Testis (tissue), 3 donors: Measurements from ENCODE around the gene CLEC16A. TPM values are rescaled to one million over a fixed set of nuclear protein-coding genes. Genes with fewer than 3 reads are reported as not detected.

ENCODE experiments used
- DNase-seq: peaks from one replicate; pipeline ENCODE4 v3.0.0-alpha.2; 2019
- H3K27ac ChIP-seq, 2 donors: fragments of 200-600 bp; sonication (generic); one replicate each; pipeline ENCODE4 v1.5.1; 2019
- H3K27me3 ChIP-seq: fragments of 200-600 bp; sonication (generic); one replicate; pipeline ENCODE4 v1.5.1; 2019
- H3K36me3 ChIP-seq: fragments of 200-600 bp; sonication (generic); one replicate; pipeline ENCODE4 v1.5.1; 2017; ENCODE audit warnings: low read depth; ENCODE audit errors: missing control alignments
- H3K4me1 ChIP-seq: fragments of 200-600 bp; sonication (generic); one replicate; pipeline ENCODE4 v1.5.1; 2019
- H3K4me3 ChIP-seq, 2 donors: fragments of 200-600 bp; sonication (generic); one replicate each; pipeline ENCODE4 v1.5.1; 2017 to 2019
- H3K9me3 ChIP-seq: fragments of 200-600 bp; sonication (generic); one replicate; pipeline ENCODE4 v1.5.1; 2017
- CTCF ChIP-seq, 3 experiments: fragments of 450-650 bp in 2 of 3; fragments of 200-600 bp in 1 of 3; sonication (generic) in 1 of 3; IDR thresholded peaks; one replicate each; pipeline ENCODE4 v1.5.1; 2016 to 2019; ENCODE audit warnings: antibody characterized with exemption in 3 of 3, mild to moderate bottlenecking in 2 of 3, moderate library complexity in 1 of 3
- POLR2A ChIP-seq: fragments of 450-650 bp; IDR thresholded peaks from one replicate; pipeline ENCODE4 v1.6.1; 2017; ENCODE audit warnings: antibody characterized with exemption, mild to moderate bottlenecking, moderate library complexity
- WGBS, 2 donors: methylation state at CpG; one replicate each; pipeline ENCODE4 v1.1.5; 2018; 5-methylcytosine and 5-hydroxymethylcytosine counted together
- intact Hi-C: fragments of 100-400 bp; cut with DNase I; formaldehyde crosslinking; loops from one replicate; pipeline ENCODE4 v1.15.1; 2023; ENCODE audit warnings: low total_unique reads
- polyA plus RNA-seq: library from polyadenylated mRNA; stranded (reverse); fragments of 350-450 nt; fragmentation: Illumina TruSeq; extraction: RNeasy Lipid Tissue Mini Kit (QIAGEN cat#74804); gene quantifications from one replicate; pipeline ENCODE4 v1.2.3, GENCODE V29; 2014; ENCODE audit warnings: low read depth, low replicate concordance; ENCODE audit not compliant: insufficient read depth
- total RNA-seq, 2 donors: library from RNA; depleted of rRNA; stranded (reverse); fragments of >200 nt; gene quantifications; one replicate each; pipeline ENCODE4 v1.2.3, GENCODE V29; 2016

Gene CLEC16A
- total and polyA plus RNA-seq, 3 donors from 2014 or later: 93.9 to 126 (median 122) TPM

GRCh38 chr16:11080999-11081630, 136.8 kb downstream of the CLEC16A start:
- Histone ChIP-seq H3K9me3 (no peaks in the 10 kb centered on the region), H3K36me3 (no peaks in the 10 kb centered on the region), H3K4me1 (peaks cover 10% of the 10 kb centered on the region), H3K27me3 (no peaks in the 10 kb centered on the region), H3K4me3 (no peak overlapping the region), H3K27ac (no peak overlapping the region)
- no peak for TF ChIP-seq POLR2A
- no peak for DNase-seq
- intact Hi-C loops: no loop called here
- 69 to 85% methylated on average over 7 of the region's 7 CpGs for WGBS, 2 donors

GRCh38 chr16:11082108-11082859, 137.9 kb downstream of the CLEC16A start:
- Histone ChIP-seq H3K36me3 (no peaks in the 10 kb centered on the region), H3K4me3 (no peak overlapping the region), H3K27ac (no peak overlapping the region), H3K9me3 (no peaks in the 10 kb centered on the region), H3K4me1 (peaks cover 10% of the 10 kb centered on the region), H3K27me3 (no peaks in the 10 kb centered on the region)
- WGBS, 2 donors: 92 to 96% methylated on average over 16 of the region's 16 CpGs
- TF ChIP-seq CTCF (IDR thresholded peaks at IDR 0.05): no peak
- no peak for TF ChIP-seq POLR2A
- no peak for DNase-seq
- intact Hi-C loops: no loop called here

GRCh38 chr16:11082860-11083388, 138.6 kb downstream of the CLEC16A start:
- Histone ChIP-seq H3K27ac (no peak overlapping the region), H3K36me3 (no peaks in the 10 kb centered on the region), H3K9me3 (no peaks in the 10 kb centered on the region), H3K4me1 (peaks cover 10% of the 10 kb centered on the region), H3K4me3 (no peak overlapping the region), H3K27me3 (no peaks in the 10 kb centered on the region)
- intact Hi-C loops: no loop called here
- TF ChIP-seq POLR2A (no peak), CTCF (IDR thresholded peaks at IDR 0.05) (no peak)
- 88 to 97% methylated on average over 2 of the region's 2 CpGs for WGBS, 2 donors
- no peak for DNase-seq

- H3K4me1 ChIP-seq: no peaks in the 10 kb centered on the region
- no peaks in the 10 kb centered on the region for H3K27me3 ChIP-seq
- TF ChIP-seq POLR2A: no peak
- H3K4me3 ChIP-seq: no peak overlapping the region
- 78 to 86% methylated on average over 11 of the region's 11 CpGs for WGBS, 2 donors
- DNase-seq: no peak
- no peak overlapping the region for H3K27ac ChIP-seq
- no peaks in the 10 kb centered on the region for H3K36me3 ChIP-seq
- intact Hi-C loops: no loop called here
- no peaks in the 10 kb centered on the region for H3K9me3 ChIP-seq
Observed at GRCh38 chr16:11084484-11084875, 140.1 kb downstream of the CLEC16A start.

- Histone ChIP-seq H3K4me3 (no peak overlapping the region), H3K27ac (no peak overlapping the region), H3K36me3 (no peaks in the 10 kb centered on the region), H3K4me1 (no peaks in the 10 kb centered on the region), H3K27me3 (no peaks in the 10 kb centered on the region), H3K9me3 (no peaks in the 10 kb centered on the region)
- 84 to 88% methylated on average over 13 to 15 of the region's 15 CpGs for WGBS, 2 donors
- DNase-seq: no peak
- intact Hi-C loops: no loop called here
- TF ChIP-seq CTCF (IDR thresholded peaks at IDR 0.05) (no peak), POLR2A (no peak)
Observed at GRCh38 chr16:11084876-11085485, 140.6 kb downstream of the CLEC16A start.
